Activated naive CD4-positive, alpha-beta T cell treated with anti-CD3 and anti-CD28 coated beads, Interleukin-2, amount 50 U/mL, for 24 hours (primary cell): ENCODE results near the gene ARMC8.

Source experiments
- H3K27ac Mint-ChIP-seq: one replicate; pipeline ENCODE4 v1.8.0; 2021; ENCODE audit warnings: mild to moderate bottlenecking, mixed read lengths
- H3K27me3 Mint-ChIP-seq: one replicate; pipeline ENCODE4 v1.8.0; 2021; ENCODE audit warnings: mixed read lengths
- H3K36me3 Mint-ChIP-seq: one replicate; pipeline ENCODE4 v1.8.0; 2021; ENCODE audit warnings: mixed read lengths
- H3K4me1 Mint-ChIP-seq: one replicate; pipeline ENCODE4 v1.8.0; 2021; ENCODE audit warnings: mixed read lengths
- H3K4me3 Mint-ChIP-seq: one replicate; pipeline ENCODE4 v1.8.0; 2021; ENCODE audit warnings: mild to moderate bottlenecking, mixed read lengths
- H3K9me3 Mint-ChIP-seq: one replicate; pipeline ENCODE4 v1.8.0; 2021; ENCODE audit warnings: mixed read lengths

The ARMC8 gene

DNA sequence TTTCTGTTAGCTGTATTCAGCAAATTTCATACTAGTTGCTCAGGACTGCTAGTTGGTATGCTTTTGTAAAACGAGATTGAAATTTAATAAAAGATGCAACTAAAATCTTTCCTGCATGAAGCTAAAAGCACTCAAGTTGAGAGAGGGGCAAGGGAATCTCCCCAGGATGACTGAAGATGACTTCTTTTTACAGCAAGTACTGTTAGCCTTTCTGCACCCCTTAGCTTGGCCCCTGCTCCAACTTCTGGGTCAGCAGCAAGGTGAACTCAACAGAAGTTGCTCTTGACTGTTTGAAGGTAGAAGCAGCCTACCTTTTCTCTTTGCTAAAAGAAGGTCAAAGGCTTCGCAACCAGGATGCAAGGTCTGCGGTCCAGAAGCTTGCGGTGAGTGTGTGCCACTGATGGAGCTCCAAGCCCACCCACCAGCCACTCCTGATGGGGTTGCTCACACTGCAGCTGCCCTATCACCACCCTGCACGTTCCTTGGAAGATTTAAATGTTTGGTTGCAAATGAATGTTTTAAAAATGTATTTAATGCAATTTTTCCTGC lies 110.0 kb downstream of the ARMC8 start:
- Mint-ChIP-seq H3K9me3 (no peaks in the 10 kb centered on the region), H3K27me3 (no peaks in the 10 kb centered on the region), H3K27ac (peak overlapping the region; percentile 63), H3K4me3 (no peak overlapping the region), H3K36me3 (peaks cover 10% of the 10 kb centered on the region), H3K4me1 (peaks cover 8% of the 10 kb centered on the region)

DNA sequence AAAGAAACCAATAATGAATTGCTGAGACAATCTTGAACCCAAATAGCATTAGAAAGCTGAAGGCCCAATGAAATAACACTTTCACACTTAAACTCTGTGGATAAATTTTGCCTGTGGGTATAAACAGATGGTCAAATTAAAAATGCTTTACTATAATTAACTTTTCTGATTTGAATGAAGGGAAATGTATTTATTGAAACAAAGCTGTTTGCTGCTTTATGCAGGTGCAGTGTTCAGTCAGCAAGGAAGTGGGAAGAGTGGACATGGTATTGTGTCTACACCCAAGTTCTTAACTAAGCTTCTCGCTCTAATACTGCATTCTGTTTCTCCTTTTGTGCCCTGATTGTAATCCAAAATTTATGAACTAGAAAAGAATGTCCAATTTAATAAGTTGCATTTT lies 110.8 kb downstream of the ARMC8 start:
- Mint-ChIP-seq H3K9me3 (no peaks in the 10 kb centered on the region), H3K4me1 (peaks cover 8% of the 10 kb centered on the region), H3K36me3 (peaks cover 9% of the 10 kb centered on the region), H3K4me3 (no peak overlapping the region), H3K27me3 (no peaks in the 10 kb centered on the region), H3K27ac (peak overlapping the region; percentile 30)

DNA sequence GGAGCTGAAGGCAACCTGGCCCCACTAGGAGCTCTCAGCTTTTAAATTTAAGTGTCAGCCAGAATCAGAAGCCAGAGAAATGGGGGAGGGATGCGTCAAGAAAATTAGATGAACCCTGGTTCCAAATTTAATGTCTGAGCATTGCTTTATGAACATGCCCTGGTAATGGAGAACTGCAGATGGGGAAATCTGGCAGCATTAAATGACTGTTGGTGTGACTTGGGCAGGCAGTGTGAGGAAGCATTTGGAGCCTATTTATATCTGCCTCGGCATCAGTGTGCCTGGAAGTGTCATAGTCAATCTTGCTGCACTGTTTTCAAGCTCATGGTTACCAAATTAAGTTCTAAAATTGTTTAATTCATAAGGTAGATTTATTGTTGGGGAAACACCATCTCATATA lies 113.5 kb downstream of the ARMC8 start:
- no peaks in the 10 kb centered on the region for H3K9me3 Mint-ChIP-seq
- H3K36me3 Mint-ChIP-seq, result peaks cover 4% of the 10 kb centered on the region
- peaks cover 8% of the 10 kb centered on the region for H3K4me1 Mint-ChIP-seq
- H3K4me3 Mint-ChIP-seq, result no peak overlapping the region
- H3K27me3 Mint-ChIP-seq, result no peaks in the 10 kb centered on the region
- no peak overlapping the region for H3K27ac Mint-ChIP-seq

DNA sequence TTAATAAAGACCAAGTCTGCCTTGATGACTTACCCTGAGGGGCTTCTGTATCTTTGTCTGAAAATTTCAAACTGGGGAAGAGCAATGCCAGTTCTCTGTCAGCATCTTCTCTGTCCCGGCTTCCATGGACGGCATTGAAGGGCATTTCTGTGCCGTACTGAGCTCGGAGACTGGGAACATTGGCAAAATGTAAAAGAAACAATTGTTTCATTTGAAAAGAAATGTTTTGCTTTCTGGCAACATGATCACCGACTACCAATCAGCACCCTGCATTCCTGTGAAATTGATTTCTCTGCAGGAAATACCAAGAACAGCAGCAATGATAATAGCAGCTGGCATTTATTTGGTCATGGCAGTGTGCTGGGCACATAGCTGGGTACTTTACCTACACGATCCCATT lies 116.4 kb downstream of the ARMC8 start:
- Mint-ChIP-seq H3K4me3 (no peak overlapping the region), H3K9me3 (peaks cover 12% of the 10 kb centered on the region), H3K27me3 (no peaks in the 10 kb centered on the region), H3K36me3 (peaks cover 12% of the 10 kb centered on the region), H3K27ac (no peak overlapping the region), H3K4me1 (no peaks in the 10 kb centered on the region)

DNA sequence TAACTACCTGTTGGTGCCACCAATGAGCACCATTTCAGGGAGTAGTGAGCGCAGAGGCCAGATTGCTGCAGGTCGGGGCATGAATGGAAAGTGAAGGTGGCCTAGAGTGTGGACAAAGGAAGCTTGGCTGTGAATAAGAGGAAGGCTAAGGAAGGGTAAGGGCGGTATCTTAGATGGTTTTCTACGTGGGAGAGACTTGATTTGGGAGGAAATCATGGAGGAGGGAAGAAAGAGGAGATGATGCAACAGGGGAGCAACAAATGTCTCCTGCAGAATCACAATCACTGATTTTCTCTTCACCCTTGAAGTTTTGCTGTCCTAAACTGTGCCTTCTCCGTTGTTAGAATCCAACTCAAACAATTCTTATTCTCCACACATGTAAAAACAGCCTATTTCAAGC lies 120.8 kb downstream of the ARMC8 start:
- Mint-ChIP-seq H3K36me3 (peaks cover 23% of the 10 kb centered on the region), H3K4me3 (no peak overlapping the region), H3K27ac (no peak overlapping the region), H3K9me3 (peaks cover 43% of the 10 kb centered on the region), H3K27me3 (no peaks in the 10 kb centered on the region), H3K4me1 (no peaks in the 10 kb centered on the region)

DNA sequence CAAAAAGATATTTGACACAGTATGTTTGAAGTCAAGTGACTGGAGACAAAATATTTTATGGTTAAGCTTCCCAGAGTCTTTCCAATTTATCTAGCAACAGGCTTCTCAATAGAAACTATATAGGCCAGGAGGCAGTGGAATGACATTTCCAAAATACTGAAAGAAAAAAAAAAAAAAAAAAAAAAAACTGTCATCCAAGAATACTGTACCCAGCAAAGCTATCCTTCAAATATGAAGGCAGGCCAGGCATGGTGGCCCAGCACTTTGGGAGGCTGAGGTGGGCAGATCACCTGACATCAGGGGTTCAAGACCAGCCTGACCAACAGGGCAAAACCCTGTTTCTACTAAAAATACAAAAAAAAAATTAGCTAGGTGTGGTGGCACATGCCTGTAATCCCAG lies 121.7 kb downstream of the ARMC8 start:
- Mint-ChIP-seq H3K36me3 (peaks cover 23% of the 10 kb centered on the region), H3K4me1 (no peaks in the 10 kb centered on the region), H3K9me3 (peaks cover 43% of the 10 kb centered on the region), H3K27ac (no peak overlapping the region), H3K4me3 (no peak overlapping the region), H3K27me3 (no peaks in the 10 kb centered on the region)

DNA sequence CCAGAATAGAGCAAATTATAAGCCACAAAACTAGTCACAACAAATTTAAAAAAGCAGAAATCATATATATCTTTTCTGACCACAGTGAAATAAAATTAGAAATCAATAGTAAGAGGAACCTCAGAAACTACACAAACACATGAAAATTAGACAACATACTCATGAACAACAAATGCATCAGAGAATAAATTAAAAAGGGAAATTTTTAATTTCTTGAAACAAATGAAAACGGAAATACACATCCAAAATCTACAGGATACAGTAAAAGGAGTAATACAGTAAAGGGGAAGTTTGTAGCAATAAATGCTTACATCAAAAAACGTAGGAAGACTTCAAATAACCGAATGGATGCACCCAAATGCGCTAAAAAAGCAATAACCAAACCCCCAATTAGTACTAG lies 123.4 kb downstream of the ARMC8 start:
- Mint-ChIP-seq H3K4me3 (no peak overlapping the region), H3K27ac (no peak overlapping the region), H3K4me1 (peaks cover 4% of the 10 kb centered on the region), H3K36me3 (peaks cover 23% of the 10 kb centered on the region), H3K9me3 (peaks cover 43% of the 10 kb centered on the region), H3K27me3 (no peaks in the 10 kb centered on the region)

DNA sequence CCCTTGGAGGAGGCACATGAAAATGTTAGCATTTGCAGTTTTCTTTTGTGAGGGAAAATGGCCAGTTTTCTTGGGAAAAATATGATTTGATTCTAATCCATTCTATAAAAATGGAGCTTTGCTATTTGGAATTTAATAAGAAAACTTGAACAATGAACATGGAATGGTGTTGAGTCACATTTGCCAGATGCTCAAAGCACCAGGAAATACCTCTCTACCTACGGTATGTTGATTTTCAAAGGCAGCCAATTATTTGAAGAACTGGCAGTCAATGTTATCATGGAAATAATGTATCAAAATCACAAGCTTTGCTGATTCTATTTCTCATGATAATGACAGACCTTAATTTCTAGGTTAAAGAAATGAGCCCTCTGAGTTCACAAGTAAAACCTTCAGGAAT lies 127.7 kb downstream of the ARMC8 start:
- Mint-ChIP-seq H3K27ac (no peak overlapping the region), H3K27me3 (no peaks in the 10 kb centered on the region), H3K4me1 (peaks cover 4% of the 10 kb centered on the region)

DNA sequence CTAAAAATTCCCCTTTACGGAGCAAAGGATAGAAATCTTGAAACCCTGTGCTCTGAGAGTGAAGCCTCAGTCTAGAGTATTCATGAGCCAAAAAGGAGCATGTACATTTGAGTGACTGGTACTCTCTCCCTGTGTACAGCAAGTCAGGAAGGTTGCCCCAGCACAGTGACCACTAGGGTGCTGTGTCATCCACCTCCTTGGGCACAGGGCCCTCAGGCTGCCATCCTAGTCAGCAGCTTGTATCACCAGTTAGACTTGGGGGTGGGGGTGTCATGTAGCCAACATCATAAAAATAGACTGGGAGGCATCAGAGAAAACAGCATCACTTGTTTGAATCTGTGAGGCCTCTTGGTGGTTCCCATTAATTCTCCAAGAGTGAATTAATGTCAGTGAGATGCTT lies 130.6 kb downstream of the ARMC8 start:
- no peak overlapping the region for H3K27ac Mint-ChIP-seq
- peaks cover 25% of the 10 kb centered on the region for H3K4me1 Mint-ChIP-seq
- no peaks in the 10 kb centered on the region for H3K36me3 Mint-ChIP-seq

More for the DNA sequence above, 127.7 kb downstream of the ARMC8 start:
- no peak overlapping the region for H3K4me3 Mint-ChIP-seq
- peaks cover 13% of the 10 kb centered on the region for H3K36me3 Mint-ChIP-seq
- peaks cover 29% of the 10 kb centered on the region for H3K9me3 Mint-ChIP-seq

DNA sequence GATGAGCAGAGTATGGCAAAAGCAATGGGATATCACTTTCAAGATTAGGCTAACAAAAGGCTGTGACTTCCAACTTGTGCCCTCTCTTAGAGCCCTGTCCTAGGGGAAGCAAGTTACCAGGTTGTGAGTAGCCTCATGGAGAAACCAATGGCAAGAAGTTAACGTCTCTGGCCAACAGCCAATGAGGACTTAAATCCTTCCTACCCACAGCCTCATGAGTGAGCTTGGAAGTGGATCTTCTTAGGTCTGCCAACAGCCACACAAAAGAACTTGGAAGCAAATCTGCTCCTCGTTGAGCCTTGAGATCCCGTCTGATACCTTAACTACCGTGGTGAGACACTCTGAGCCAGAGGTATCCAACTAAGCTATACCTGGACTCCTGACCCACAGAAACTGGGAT lies 136.9 kb downstream of the ARMC8 start:
- Mint-ChIP-seq H3K27me3 (no peaks in the 10 kb centered on the region), H3K27ac (no peak overlapping the region), H3K36me3 (no peaks in the 10 kb centered on the region), H3K4me1 (peaks cover 55% of the 10 kb centered on the region), H3K4me3 (no peak overlapping the region), H3K9me3 (no peaks in the 10 kb centered on the region)

More for the DNA sequence above, 130.6 kb downstream of the ARMC8 start:
- Mint-ChIP-seq H3K4me3 (no peak overlapping the region), H3K27me3 (no peaks in the 10 kb centered on the region), H3K9me3 (peaks cover under 1% of the 10 kb centered on the region)

DNA sequence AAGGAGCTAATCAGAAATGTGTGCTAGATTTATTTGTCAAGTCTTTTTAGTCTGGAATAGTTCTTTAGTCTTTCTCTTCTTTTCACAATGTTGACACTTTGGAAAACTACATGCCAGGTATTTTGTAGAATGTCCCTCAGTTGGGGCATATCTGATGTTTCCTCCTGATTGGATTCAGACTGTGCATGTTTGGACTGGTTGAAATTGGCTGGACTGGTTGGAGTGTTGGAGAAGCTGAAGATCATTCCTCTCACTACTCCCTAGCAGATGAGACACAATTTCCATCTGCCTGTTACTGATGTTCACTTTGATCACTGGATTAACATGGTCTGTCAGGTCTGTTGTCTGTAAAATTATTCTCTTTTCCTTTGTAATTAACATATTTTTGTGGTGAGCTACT lies 138.9 kb downstream of the ARMC8 start:
- peaks cover 63% of the 10 kb centered on the region for H3K4me1 Mint-ChIP-seq
- no peaks in the 10 kb centered on the region for H3K27me3 Mint-ChIP-seq
- no peaks in the 10 kb centered on the region for H3K36me3 Mint-ChIP-seq
- no peak overlapping the region for H3K4me3 Mint-ChIP-seq
- H3K27ac Mint-ChIP-seq, result peak overlapping the region; percentile 17
- H3K9me3 Mint-ChIP-seq, result no peaks in the 10 kb centered on the region

DNA sequence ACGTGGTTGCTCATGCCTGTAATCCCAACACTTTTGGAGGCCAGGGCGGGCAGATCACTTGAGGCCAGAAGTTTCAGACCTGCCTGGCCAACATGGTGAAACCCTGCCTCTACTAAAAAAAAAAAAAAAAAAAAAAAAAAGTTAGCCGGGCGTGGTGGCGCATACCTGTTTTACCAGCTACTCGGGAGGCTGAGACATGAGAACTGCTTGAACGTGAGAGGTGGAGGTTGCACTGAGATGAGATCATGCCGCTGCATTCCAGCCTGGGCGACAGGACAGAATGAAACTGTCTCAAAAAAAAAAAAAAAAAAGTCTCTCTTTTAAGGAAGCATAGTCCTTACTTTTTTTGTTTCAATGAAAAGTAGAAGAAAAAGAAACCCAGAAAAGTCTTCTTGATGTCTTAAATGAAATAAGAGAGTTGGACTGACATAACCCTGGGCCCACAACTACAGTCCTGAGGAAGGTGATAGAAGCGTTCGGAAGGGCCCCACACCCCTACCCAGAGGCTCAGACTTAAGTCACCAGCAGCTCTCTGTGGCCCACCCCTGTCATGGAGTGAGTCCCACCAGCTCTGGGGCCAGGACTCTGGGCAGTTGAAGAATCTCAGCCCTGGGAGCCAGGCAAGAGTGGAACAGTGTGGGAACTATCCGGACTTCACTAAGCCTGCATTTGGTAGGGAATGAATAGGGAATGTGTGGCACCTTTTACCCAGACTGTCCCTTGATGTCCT lies 139.9 kb downstream of the ARMC8 start:
- Mint-ChIP-seq H3K4me3 (no peak overlapping the region), H3K9me3 (no peaks in the 10 kb centered on the region), H3K4me1 (peaks cover 54% of the 10 kb centered on the region), H3K27me3 (no peaks in the 10 kb centered on the region), H3K36me3 (no peaks in the 10 kb centered on the region), H3K27ac (no peak overlapping the region)

DNA sequence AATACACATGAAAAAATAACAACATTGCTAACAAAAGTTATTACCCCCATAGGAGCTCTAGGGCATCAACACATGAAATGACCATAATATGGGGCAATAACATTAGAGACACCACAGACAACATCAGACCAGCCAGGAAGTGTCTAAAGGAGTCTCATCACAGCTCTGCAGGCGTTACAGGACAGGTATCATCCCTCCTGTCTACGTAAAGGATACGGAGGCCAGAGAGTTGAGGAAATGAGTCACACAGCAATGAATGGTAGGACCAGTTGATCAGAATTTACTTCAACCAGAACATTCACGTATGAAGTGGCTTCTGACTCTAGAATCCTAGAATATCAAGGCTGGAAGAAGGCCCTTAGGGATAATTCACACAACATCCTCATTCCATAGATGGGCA lies 140.7 kb downstream of the ARMC8 start:
- Mint-ChIP-seq H3K4me3 (no peak overlapping the region), H3K27ac (no peak overlapping the region), H3K27me3 (no peaks in the 10 kb centered on the region), H3K36me3 (no peaks in the 10 kb centered on the region), H3K9me3 (no peaks in the 10 kb centered on the region), H3K4me1 (peaks cover 53% of the 10 kb centered on the region)

DNA sequence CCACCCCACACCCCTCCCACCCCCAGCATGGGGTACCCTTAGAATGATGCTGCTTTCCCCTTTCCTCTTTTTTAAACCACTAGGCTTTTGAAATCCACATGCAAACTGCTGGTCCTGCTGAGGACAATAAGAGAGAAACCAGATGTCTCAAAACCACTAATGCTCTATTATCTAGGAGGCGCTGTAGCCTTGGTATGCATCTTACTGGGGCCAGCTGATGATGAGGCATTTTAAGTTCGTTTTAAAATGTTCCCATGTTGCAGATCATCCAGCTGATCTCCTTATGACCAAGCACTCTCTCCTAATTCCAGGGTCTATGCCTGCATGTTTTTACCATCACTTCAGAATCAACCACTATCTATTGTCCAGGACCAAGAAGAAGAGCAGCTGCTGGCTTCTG lies 141.2 kb downstream of the ARMC8 start:
- no peaks in the 10 kb centered on the region for H3K9me3 Mint-ChIP-seq
- peaks cover 48% of the 10 kb centered on the region for H3K4me1 Mint-ChIP-seq
- peak overlapping the region; percentile 88 for H3K4me3 Mint-ChIP-seq
- H3K27me3 Mint-ChIP-seq, result no peaks in the 10 kb centered on the region
- H3K36me3 Mint-ChIP-seq, result no peaks in the 10 kb centered on the region
- no peak overlapping the region for H3K27ac Mint-ChIP-seq

DNA sequence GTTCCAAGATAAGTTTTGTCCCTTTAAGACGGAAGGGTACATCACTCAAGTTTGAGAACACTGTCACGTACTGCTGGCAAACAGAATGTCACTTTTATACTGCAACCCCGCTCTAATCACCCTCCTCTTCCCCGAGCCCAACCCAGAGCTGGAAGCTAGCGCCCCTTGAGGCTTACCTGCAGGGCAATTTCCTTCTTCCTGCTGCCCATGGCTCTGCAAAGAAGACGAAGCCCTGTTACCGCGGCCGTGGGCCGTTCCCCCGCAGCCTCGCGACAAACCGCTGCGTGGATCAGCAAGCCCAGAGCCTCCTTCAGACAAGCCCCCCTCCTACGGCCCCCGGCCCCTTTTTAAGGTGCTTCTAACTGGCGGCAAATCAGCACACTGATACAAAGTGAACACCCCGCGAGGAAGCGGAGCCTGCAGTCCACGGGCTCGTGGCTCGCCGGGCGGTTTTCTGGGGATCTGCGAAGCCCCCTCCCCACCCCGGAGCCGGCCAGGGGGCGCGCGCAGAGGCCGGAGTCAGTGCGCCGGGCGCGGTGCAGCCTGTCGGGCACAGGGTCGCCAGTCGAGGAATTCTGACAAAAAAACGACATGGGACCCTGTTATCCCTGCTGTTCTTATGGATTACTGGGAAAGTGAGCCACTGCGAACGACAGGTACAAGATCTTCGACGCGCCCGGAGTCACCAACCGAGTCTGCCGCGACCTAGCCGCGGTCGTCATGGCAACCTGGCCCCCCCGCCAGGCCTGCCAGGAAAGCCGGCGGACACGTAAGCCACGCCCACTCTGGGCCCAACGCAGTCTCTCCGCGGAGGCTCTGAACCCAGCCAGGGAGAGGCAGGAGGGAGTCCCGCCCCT lies 142.3 kb downstream of the ARMC8 start, which contains the start of gene NME9:
Gene NME9, minus strand, starts transcription at position 725 of the 857 bp plus-strand sequence. Its CDS starts 516 bp downstream, at position 209.
- Mint-ChIP-seq H3K4me3 (peak within 1 kb of the TSS; percentile 88), H3K9me3 (no peaks in the 10 kb centered on the region), H3K27ac (peak within 1 kb of the TSS; percentile 63), H3K36me3 (no peaks in the 10 kb centered on the region), H3K4me1 (peaks cover 41% of the 10 kb centered on the region), H3K27me3 (no peaks in the 10 kb centered on the region)

DNA sequence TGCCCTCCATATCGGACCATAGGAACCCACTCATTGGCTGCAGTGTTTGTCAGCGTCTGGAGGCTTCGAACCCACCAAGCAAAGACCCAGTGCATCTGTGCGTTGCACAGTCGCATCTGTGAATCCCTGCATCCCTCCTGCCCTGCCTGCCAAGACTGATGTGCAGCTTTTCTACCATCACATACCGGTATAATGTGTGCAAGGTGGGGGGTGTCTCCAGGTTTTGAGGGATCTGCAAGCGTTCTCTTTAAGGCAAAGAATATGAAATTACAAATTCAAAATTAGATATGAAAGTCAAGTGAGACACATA lies 142.8 kb downstream of the ARMC8 start:
- H3K4me1 Mint-ChIP-seq, result peaks cover 35% of the 10 kb centered on the region
- H3K27ac Mint-ChIP-seq, result peak overlapping the region; percentile 63

More for the DNA sequence above, 142.8 kb downstream of the ARMC8 start:
- Mint-ChIP-seq H3K9me3 (no peaks in the 10 kb centered on the region), H3K4me3 (peak overlapping the region; percentile 88), H3K36me3 (no peaks in the 10 kb centered on the region), H3K27me3 (no peaks in the 10 kb centered on the region)
